Measurements from ENCODE around the gene WDR81.
"Not testable (repeated sequence)": the region's sequence is repeated elsewhere in the genome, so short reads cannot be mapped to it uniquely, and the experiment has no call there.

DNA sequence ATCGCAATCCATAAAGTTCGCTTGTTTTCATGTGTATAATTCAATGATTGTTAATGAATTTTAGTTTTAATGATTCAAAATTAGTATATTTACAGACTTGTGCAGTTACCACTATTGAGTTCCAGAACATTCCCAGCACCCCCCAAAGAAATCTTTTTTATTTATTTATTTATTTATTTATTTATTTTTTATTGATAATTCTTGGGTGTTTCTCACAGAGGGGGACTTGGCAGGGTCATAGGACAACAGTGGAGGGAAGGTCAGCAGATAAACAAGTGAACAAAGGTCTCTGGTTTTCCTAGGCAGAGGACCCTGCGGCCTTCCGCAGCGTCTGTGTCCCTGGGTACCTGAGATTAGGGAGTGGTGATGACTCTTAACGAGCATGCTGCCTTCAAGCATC lies 36.1 kb upstream of the WDR81 start:
- TF ChIP-seq, protein P1, sequence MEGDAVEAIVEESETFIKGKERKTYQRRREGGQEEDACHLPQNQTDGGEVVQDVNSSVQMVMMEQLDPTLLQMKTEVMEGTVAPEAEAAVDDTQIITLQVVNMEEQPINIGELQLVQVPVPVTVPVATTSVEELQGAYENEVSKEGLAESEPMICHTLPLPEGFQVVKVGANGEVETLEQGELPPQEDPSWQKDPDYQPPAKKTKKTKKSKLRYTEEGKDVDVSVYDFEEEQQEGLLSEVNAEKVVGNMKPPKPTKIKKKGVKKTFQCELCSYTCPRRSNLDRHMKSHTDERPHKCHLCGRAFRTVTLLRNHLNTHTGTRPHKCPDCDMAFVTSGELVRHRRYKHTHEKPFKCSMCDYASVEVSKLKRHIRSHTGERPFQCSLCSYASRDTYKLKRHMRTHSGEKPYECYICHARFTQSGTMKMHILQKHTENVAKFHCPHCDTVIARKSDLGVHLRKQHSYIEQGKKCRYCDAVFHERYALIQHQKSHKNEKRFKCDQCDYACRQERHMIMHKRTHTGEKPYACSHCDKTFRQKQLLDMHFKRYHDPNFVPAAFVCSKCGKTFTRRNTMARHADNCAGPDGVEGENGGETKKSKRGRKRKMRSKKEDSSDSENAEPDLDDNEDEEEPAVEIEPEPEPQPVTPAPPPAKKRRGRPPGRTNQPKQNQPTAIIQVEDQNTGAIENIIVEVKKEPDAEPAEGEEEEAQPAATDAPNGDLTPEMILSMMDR (optimal IDR thresholded peaks at IDR 0.05 in 1 of 3, IDR thresholded peaks at IDR 0.05 in 1 of 3, conservative IDR thresholded peaks at IDR 0.05 in 1 of 3; ENCODE audit: extremely low read depth in 1 of 3, insufficient read depth in 2 of 3, low read length in 3 of 3): not testable (repeated sequence)
- TF ChIP-seq EZH2 (IDR thresholded peaks at IDR 0.05; ENCODE audit: low read length): not testable (repeated sequence)
